K562 (cell line): ENCODE measurements around the gene SLC30A7. TPM values are rescaled to one million over a fixed set of nuclear protein-coding genes. Genes with fewer than 3 reads are reported as not detected.
A peak's percentile ranks its signal among the peaks of the same experiment; 100 is the strongest.
"Not testable (repeated sequence)": the region's sequence is repeated elsewhere in the genome, so short reads cannot be mapped to it uniquely, and the experiment has no call there.

Experiments used
- ATAC-seq: fragments of 200-7000 bp; cut with Tn5 transposase; 3 replicates; pipeline ENCODE4 v1.9.1; 2020; ENCODE audit warnings: moderate library complexity
- BruUV-seq: library from RNA; stranded (reverse); fragments of 400-500 nt; replicated peaks from 2 replicates; lab custom pipeline; 2021; lab: Mats Ljungman, UMichigan
- CTCF ChIA-PET: fragments of 300-600 bp; formaldehyde crosslinking; extraction: SDS; loops from one replicate; lab custom pipeline; 2021; ENCODE audit warnings: low intra/inter-chr PET ratio; lab: Yijun Ruan, JAX
- POLR2A ChIA-PET: fragments of 300-600, 350-650 bp; sonication (Branson Sonifier 250); formaldehyde crosslinking; extraction: SDS; loops from one replicate; lab custom pipeline; 2021; ENCODE audit warnings: antibody characterized with exemption, inconsistent platforms; lab: Yijun Ruan, JAX
- DNase-seq, 4 experiments: peaks; one replicate each; pipeline versions ENCODE4 v3.0.0 to v3.0.0-alpha.2; 2011 to 2018; ENCODE audit warnings: low spot score in 3 of 4, mixed read lengths in 3 of 4; ENCODE audit errors: extremely low read depth in 1 of 4
- FAIRE-seq: peaks from 2 replicates; lab custom pipeline; 2011; peaks lifted over from hg19 to GRCh38; lab: Jason Lieb, UNC
- H2AFZ ChIP-seq: 2 replicates; pipeline ENCODE4 v1.6.0; 2011; ENCODE audit warnings: low read depth, low read length, control low read depth, inconsistent platforms
- H3K27ac ChIP-seq: fragments of 200-600 bp; 3 replicates; pipeline ENCODE4 v1.8.0; 2011; ENCODE audit warnings: low read depth, mild to moderate bottlenecking, control low read depth, inconsistent platforms, low read length, moderate library complexity, mixed read lengths; ENCODE audit errors: extremely low read depth
- H3K27me3 ChIP-seq, 2 experiments: fragments of 300-600 bp in 1 of 2; 2 replicates in 1 of 2; 3 replicates in 1 of 2; pipeline versions ENCODE4 v1.6.0 to v1.8.0; 2011; ENCODE audit warnings: inconsistent platforms in 2 of 2, low read length in 2 of 2, mild to moderate bottlenecking in 1 of 2, mixed read lengths in 1 of 2, moderate library complexity in 1 of 2; ENCODE audit not compliant: control insufficient read depth in 2 of 2, insufficient read depth in 2 of 2
- H3K36me3 ChIP-seq: fragments of 300-600 bp; 3 replicates; pipeline ENCODE4 v1.8.0; 2011; ENCODE audit warnings: mild to moderate bottlenecking, low read length, inconsistent platforms; ENCODE audit not compliant: control insufficient read depth, insufficient read depth
- H3K4me1 ChIP-seq, 2 experiments: fragments of 200-600 bp in 1 of 2; replicated peaks in 1 of 2; 2 replicates in 1 of 2; 3 replicates in 1 of 2; pipeline versions ENCODE4 v1.5.1 to v1.8.0; 2011; ENCODE audit warnings: inconsistent platforms in 2 of 2, low read length in 2 of 2, mild to moderate bottlenecking in 1 of 2, mixed read lengths in 1 of 2, moderate library complexity in 1 of 2; ENCODE audit not compliant: control insufficient read depth in 2 of 2, insufficient read depth in 2 of 2
- H3K4me2 ChIP-seq: 2 replicates; pipeline ENCODE4 v1.6.1; 2011; ENCODE audit warnings: low read length, control low read depth, inconsistent platforms, mixed read lengths; ENCODE audit not compliant: insufficient read depth
- H3K4me3 ChIP-seq: fragments of 200-600 bp; sonication (generic), shearing (Covaris generic); 2 replicates; pipeline ENCODE4 v1.5.1; 2016; ENCODE audit warnings: control low read depth, inconsistent platforms
- H3K79me2 ChIP-seq: fragments of 200-600 bp; 3 replicates; pipeline ENCODE4 v1.8.0; 2011; ENCODE audit warnings: low read length, inconsistent platforms; ENCODE audit not compliant: control insufficient read depth, insufficient read depth
- H3K9ac ChIP-seq, 2 experiments: 2 replicates each; pipeline versions ENCODE4 v1.6.0 to v1.6.1; 2011; ENCODE audit warnings: low read depth in 2 of 2, low read length in 2 of 2, control low read depth in 1 of 2, inconsistent platforms in 1 of 2, mild to moderate bottlenecking in 1 of 2, mixed read lengths in 1 of 2; ENCODE audit not compliant: insufficient read depth in 1 of 2
- H3K9me1 ChIP-seq: one replicate; pipeline ENCODE4 v1.6.0; 2011; ENCODE audit warnings: inconsistent platforms, mild to moderate bottlenecking, low read length, moderate library complexity; ENCODE audit not compliant: control insufficient read depth, insufficient read depth
- H3K9me3 ChIP-seq: replicated peaks from 2 replicates; pipeline ENCODE4 v1.5.1; 2011; ENCODE audit warnings: low read depth, low read length, inconsistent platforms; ENCODE audit not compliant: control insufficient read depth, insufficient read depth
- H4K20me1 ChIP-seq: replicated peaks from 2 replicates; pipeline ENCODE4 v1.6.1; 2011; ENCODE audit warnings: low read length, inconsistent platforms, mixed read lengths; ENCODE audit not compliant: control insufficient read depth, insufficient read depth
- FOXA3 ChIP-seq, 2 experiments: fragments of 450-650 bp in 1 of 2; sonication (generic) in 1 of 2; formaldehyde crosslinking; IDR thresholded peaks in 1 of 2; conservative IDR thresholded peaks in 1 of 2; 2 replicates each; pipeline versions ENCODE4 v1.4.0 to v1.8.0; 2020 to 2022; ENCODE audit warnings: mild to moderate bottlenecking in 2 of 2, missing genetic modification reagents in 1 of 2
- FOXK2 ChIP-seq, 2 experiments: fragments of 450-650 bp; IDR thresholded peaks in 1 of 2; conservative IDR thresholded peaks in 1 of 2; 2 replicates each; pipeline ENCODE4 v1.6.1; 2016; ENCODE audit warnings: low read depth in 2 of 2, mild to moderate bottlenecking in 1 of 2
- HDGF ChIP-seq: fragments of 450-650 bp; IDR thresholded peaks from 2 replicates; pipeline ENCODE4 v1.6.1; 2016
- MLLT1 ChIP-seq, 2 experiments: fragments of 450-650 bp; IDR thresholded peaks; 2 replicates each; pipeline ENCODE4 v1.6.1; 2016
- NRF1 ChIP-seq, 2 experiments: fragments of 450-650 bp; IDR thresholded peaks in 1 of 2; conservative IDR thresholded peaks in 1 of 2; 2 replicates each; pipeline ENCODE4 v1.6.1; 2014; ENCODE audit warnings: mild to moderate bottlenecking in 2 of 2
- RBBP5 ChIP-seq: fragments of 200-600 bp; sonication (generic); IDR thresholded peaks from 2 replicates; pipeline ENCODE4 v1.6.1; 2012; ENCODE audit warnings: borderline replicate concordance, mild to moderate bottlenecking, low read length, control low read depth, inconsistent platforms; ENCODE audit not compliant: insufficient read depth, poor library complexity, severe bottlenecking
- ZBTB17 ChIP-seq: fragments of 450-650 bp; formaldehyde crosslinking; IDR thresholded peaks from 2 replicates; pipeline ENCODE4 v1.4.0; 2020; ENCODE audit warnings: mild to moderate bottlenecking
- ZFX ChIP-seq: sonication (generic); formaldehyde crosslinking; IDR thresholded peaks from 2 replicates; pipeline ENCODE4 v1.8.0; 2022; ENCODE audit warnings: mild to moderate bottlenecking, missing genetic modification reagents, moderate library complexity
- WGBS: fragments of 100-300 bp; shearing (Covaris generic); methylation state at CpG from one replicate; pipeline ENCODE4 v1.1.6; 2016; ENCODE audit warnings: low coverage, mixed read lengths; ENCODE audit not compliant: insufficient coverage; ENCODE audit errors: missing lambda C conversion rate; 5-methylcytosine and 5-hydroxymethylcytosine counted together
- in situ Hi-C: fragments of 300-500 bp; cut with MboI; formaldehyde crosslinking; loops from 4 replicates; pipeline ENCODE4 v1.15.0; 2018; ENCODE audit warnings: inconsistent platforms, mixed read lengths
- intact Hi-C: fragments of 100-400 bp; cut with micrococcal nuclease; formaldehyde crosslinking; loops from 2 replicates; pipeline ENCODE4 v1.14.2; 2022
- polyA plus RNA-seq, 8 experiments: library from polyadenylated mRNA; depleted of rRNA in 4 of 8; stranded (reverse) in 5 of 8; unstranded in 3 of 8; fragments of >200 nt; fragmentation: Nextera tagmentation in 2 of 8; fragmentation: Illumina TruSeq in 1 of 8; extraction: Ambion mirVana in 2 of 8; extraction: Trizol in 1 of 8; gene quantifications; 2 replicates each; pipeline versions ENCODE4 v1.2.1 to v1.2.3, GENCODE V29; 2011 to 2014; ENCODE audit warnings: inconsistent platforms in 1 of 8, missing spikeins in 1 of 8
- total RNA-seq, 7 experiments: library from RNA; depleted of rRNA in 6 of 7; stranded (reverse); fragments of >200 nt in 6 of 7; fragmentation: Illumina TruSeq in 2 of 7; extraction: Trizol in 2 of 7; gene quantifications; 2 replicates each; pipeline versions ENCODE4 v1.2.1 to v1.2.3, GENCODE V29; 2011 to 2021; ENCODE audit warnings: low replicate concordance in 1 of 7

SLC30A7 gene
- total and polyA plus RNA-seq, 9 of the 15 experiments (the other 6 are each of a cell fraction or from before 2014, with no cell fraction given) = 3.5 to 17.1 (median 7.2) TPM

GRCh38 chr1:100948721-100949405 is 53.0 kb downstream of the SLC30A7 start:
- not testable (repeated sequence) for H3K9me3 ChIP-seq, H2AFZ ChIP-seq, DNase-seq
- Histone ChIP-seq H3K4me1 (peaks cover 9 to 10% of the 10 kb centered on the region in 2 experiments; a peak in 3 of 5 replicates), H3K9ac (peak overlapping the region; percentile 33 to 58; a peak in 2 of 4 replicates), H3K36me3 (peaks cover 14% of the 10 kb centered on the region)
- TF ChIP-seq ZFX (CRISPR knock-in tag) = 0 out of 2 replicates have a peak, but pooled peaks have one; percentile 15
- TF ChIP-seq, all 486 proteins: peak for 1; not testable (repeated sequence) for 485
- H3K79me2 ChIP-seq, H4K20me1 ChIP-seq, ATAC-seq, in situ Hi-C loops, H3K27me3 ChIP-seq, H3K9me1 ChIP-seq, intact Hi-C loops, FAIRE-seq, BruUV-seq, H3K4me3 ChIP-seq, CTCF ChIA-PET: not testable (repeated sequence)
- H3K4me2 ChIP-seq = 0 out of 2 replicates have a peak overlapping the region, but pooled peaks have one; percentile 29
- H3K27ac ChIP-seq = peak overlapping the region; percentile 28; the same call in 1 of the 3 replicates
- POLR2A ChIA-PET = interaction anchor here (0.6 to 2.5 kb wide), 3 partner anchors 8 to 316 kb away, joined by 4 to 8 read pairs (median 6); no protein-coding TSS in a partner anchor
- 86% methylated on average over 7 of the region's 7 CpGs for WGBS

- H3K4me1 ChIP-seq = peaks cover 9 to 10% of the 10 kb centered on the region in 2 experiments; a peak in 3 of 5 replicates
- CTCF ChIA-PET, H3K4me3 ChIP-seq, in situ Hi-C loops, H3K9me1 ChIP-seq, H3K79me2 ChIP-seq, H3K9me3 ChIP-seq, intact Hi-C loops, H3K27me3 ChIP-seq, H4K20me1 ChIP-seq, BruUV-seq: not testable (repeated sequence)
- H3K4me2 ChIP-seq = peak overlapping the region; percentile 29
- DNase-seq = peak; percentile 14 to 77 (median 36)
- ATAC-seq = peak; percentile 99
- peak overlapping the region; percentile 33 to 64; a peak in 2 of 4 replicates for H3K9ac ChIP-seq
- H3K36me3 ChIP-seq = peaks cover 14% of the 10 kb centered on the region
- FAIRE-seq = peak; percentile 6
- 0 out of 2 replicates have a peak overlapping the region, but pooled peaks have one; percentile 26 for H2AFZ ChIP-seq
- H3K27ac ChIP-seq = peak overlapping the region; percentile 28; the same call in 1 of the 3 replicates
- 58% methylated on average over 9 of the region's 9 CpGs for WGBS
- POLR2A ChIA-PET = interaction anchor here (0.6 to 2.5 kb wide), 4 partner anchors 9 to 315 kb away, joined by 4 to 8 read pairs (median 6); no protein-coding TSS in a partner anchor
- TF ChIP-seq ZBTB17 (CRISPR knock-in tag) (peak; percentile 47; the same call in 1 of the 2 replicates), ZFX (CRISPR knock-in tag) (peak; percentile 25; the same call in 1 of the 2 replicates), HDGF (peak; percentile 43; the same call in 1 of the 2 replicates), MLLT1 (IDR thresholded peaks at IDR 0.05) (0 out of 4 replicates have a peak, but pooled peaks of 1 of the 2 experiments have one; percentile 53), RBBP5 (peak; percentile 22), NRF1 (conservative IDR thresholded peaks at IDR 0.05 in 1 of 2, IDR thresholded peaks at IDR 0.05 in 1 of 2) (0 out of 4 replicates have a peak, but pooled peaks have one; percentile 26), FOXK2 (conservative IDR thresholded peaks at IDR 0.05 in 1 of 2, IDR thresholded peaks at IDR 0.05 in 1 of 2; ENCODE audit: low read depth in 2 of 2) (peak; percentile 68 to 71; a peak in 3 of 4 replicates), FOXA3 (CRISPR knock-in tag; conservative IDR thresholded peaks at IDR 0.05 in 1 of 2, IDR thresholded peaks at IDR 0.05 in 1 of 2) (peak in 1 of 2 experiments; percentile 41; a peak in 2 of 4 replicates)
These were observed 53.7 kb downstream of the SLC30A7 start for GRCh38 chr1:100949515-100950158.
